HG02884 (cell line): ENCODE results near the gene RGSL1.
"Not testable (repeated sequence)": the region's sequence is repeated elsewhere in the genome, so short reads cannot be mapped to it uniquely, and the experiment has no call there.

Source experiments
- ATAC-seq: cut with Tn5 transposase; IDR thresholded peaks from one replicate; pipeline ENCODE4 v1.9.1; 2021; ENCODE audit warnings: mild to moderate bottlenecking, moderate library complexity; ENCODE audit not compliant: unreplicated experiment

The RGSL1 gene

GRCh38 chr1:182528206-182528605, 78.3 kb downstream of the RGSL1 start:
- not testable (repeated sequence) for ATAC-seq

- ATAC-seq: no peak
Measured at GRCh38 chr1:182533896-182534295, 84.0 kb downstream of the RGSL1 start.

- ATAC-seq: no peak
Measured at GRCh38 chr1:182549346-182549745, 99.4 kb downstream of the RGSL1 start.

DNA sequence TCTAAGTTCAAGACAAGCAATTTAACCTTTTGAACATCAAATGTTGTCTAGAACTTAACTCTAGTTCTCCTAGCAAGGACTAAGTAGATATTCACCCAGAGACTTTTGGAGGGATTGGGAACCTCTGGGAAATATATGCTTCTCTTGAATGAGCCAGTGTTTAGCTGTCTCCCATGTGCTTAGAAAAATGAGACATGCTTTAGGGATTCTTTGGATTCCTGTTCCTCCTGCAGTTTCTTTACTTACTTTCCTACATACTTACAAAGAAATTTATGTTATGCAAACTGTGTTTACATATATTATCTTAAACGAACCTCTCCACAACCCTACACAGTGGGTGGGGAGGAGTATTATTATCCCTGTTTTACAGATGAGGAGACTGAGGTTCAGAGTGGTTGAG, 99.9 kb downstream of the RGSL1 start:
- no peak for ATAC-seq

- ATAC-seq: no peak
Measured at GRCh38 chr1:182552527-182552926, 102.6 kb downstream of the RGSL1 start.

GRCh38 chr1:182555493-182555892, 105.5 kb downstream of the RGSL1 start:
- ATAC-seq: no peak

GRCh38 chr1:182556279-182556678, 106.3 kb downstream of the RGSL1 start:
- no peak for ATAC-seq

GRCh38 chr1:182560392-182560984, 110.5 kb downstream of the RGSL1 start:
- ATAC-seq: no peak

- ATAC-seq: no peak
Measured at GRCh38 chr1:182561456-182561855, 111.5 kb downstream of the RGSL1 start.

- no peak for ATAC-seq
Measured at GRCh38 chr1:182563095-182563494, 113.1 kb downstream of the RGSL1 start.

- ATAC-seq: no peak
Measured at GRCh38 chr1:182564406-182565004, 114.6 kb downstream of the RGSL1 start.

DNA sequence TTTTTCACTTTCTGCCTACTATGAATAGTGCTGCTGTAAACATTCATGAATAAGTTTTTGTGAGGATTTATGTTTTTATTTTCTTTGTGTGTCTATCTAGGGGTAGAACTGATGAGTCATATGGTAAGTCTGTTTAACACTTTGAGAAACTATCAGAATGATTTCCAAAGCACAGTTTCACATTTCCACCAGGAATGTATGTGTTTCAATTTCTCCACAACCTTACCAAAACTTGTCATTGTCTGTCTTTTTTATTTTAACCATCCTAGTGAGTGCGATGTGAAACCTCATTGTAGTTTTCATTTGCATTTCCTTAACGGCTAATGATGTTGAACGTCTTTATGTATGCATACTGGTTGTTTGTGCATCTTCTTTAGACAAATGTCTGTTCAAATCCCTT, 115.6 kb downstream of the RGSL1 start:
- ATAC-seq: no peak

DNA sequence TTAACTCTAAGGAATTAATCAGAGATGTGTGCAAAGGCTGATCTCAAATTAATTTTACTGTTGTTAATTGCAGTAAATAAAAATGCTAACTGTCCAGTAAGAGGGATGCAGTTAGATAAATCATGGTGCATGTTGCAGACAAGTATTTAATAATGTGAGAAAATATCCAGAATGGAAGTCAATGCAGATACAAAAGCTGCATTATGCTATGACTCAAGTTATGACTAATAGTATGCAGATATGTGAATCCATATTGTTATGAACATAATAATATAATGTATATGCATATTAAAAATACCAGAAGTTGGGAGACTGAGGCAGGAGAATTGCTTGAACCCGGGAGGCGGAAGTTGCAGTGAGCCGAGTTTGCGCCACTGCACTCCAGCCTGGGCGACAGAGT, 117.7 kb downstream of the RGSL1 start:
- no peak for ATAC-seq

DNA sequence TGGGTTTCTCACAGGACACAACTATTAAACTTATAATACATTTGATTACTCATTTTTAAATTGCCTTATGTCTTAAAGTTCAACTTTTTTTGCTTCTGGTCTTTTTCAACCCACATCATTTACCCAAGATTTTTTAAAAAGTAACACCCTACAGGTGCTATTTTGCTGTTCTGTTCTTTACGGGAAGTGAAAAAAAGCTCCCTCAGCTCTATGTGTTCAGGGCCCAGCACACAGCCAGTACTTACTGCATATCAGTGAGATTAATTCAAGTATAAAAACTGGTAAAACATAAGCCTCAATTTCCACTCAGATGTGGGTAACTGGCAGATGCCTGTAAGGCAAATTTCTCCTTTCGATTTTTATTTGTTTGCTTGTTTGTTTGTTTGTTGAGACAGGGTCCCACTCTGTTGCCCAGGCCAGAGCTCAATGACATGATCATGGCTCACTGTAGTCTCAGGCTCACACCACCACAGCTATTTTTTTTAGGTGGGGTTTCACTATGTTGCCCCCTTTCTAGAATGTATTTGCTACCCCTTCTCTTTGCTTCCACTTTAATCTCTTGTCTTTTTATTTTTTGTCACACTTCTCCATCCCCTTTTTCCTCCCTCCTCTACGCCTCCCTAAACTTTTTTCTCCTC, 118.8 kb downstream of the RGSL1 start:
- ATAC-seq: no peak

GRCh38 chr1:182569939-182570610, 120.1 kb downstream of the RGSL1 start:
- ATAC-seq: no peak

DNA sequence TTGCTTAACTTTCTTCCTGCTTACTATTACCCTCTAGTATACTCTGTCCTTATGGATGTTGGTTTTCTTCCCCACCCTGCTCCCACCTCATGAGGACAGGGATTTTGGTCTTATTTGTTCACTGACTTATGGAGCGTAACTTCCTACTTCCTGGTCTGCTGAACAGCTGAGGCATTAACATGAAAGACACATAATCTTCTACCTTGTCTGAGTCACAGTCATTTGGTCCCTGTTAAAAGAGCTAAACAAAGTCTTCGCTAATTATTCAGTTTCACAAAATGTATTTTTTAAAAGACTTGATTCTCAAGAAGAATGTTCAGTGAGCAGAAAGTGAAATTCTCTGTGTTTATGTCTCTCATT, 120.6 kb downstream of the RGSL1 start:
- no peak for ATAC-seq

GRCh38 chr1:182574156-182574555, 124.2 kb downstream of the RGSL1 start:
- no peak for ATAC-seq

- no peak for ATAC-seq
Measured at GRCh38 chr1:182575540-182576149, 125.7 kb downstream of the RGSL1 start.

DNA sequence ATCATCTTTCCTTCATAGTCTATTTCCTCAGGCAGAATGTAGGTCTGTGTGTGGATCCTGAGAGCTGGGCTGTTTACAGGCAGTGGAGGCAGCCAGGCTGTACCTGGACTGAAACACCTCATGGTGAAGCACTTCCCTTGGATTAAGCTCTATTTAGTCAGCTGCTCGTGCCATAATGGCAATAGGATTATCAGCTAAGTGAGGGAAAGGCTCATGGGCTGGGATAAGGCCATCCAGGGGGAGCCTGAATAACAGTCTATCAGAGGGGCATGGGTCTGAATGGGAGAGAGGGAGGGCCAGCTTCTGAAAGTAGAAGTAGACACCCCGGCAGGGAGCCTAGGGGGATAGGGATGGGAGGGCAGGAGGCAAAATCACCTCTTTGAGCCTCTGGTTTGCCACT, 130.8 kb downstream of the RGSL1 start:
- ATAC-seq: no peak

GRCh38 chr1:182584746-182585145, 134.8 kb downstream of the RGSL1 start:
- ATAC-seq: no peak

- no peak for ATAC-seq
Measured at GRCh38 chr1:182586380-182586779, 136.4 kb downstream of the RGSL1 start.

GRCh38 chr1:182587093-182587492, 137.1 kb downstream of the RGSL1 start:
- no peak for ATAC-seq
